Activated gamma-delta T cell (primary cell): ENCODE measurements around the gene COL20A1.
"Not testable (repeated sequence)": the region's sequence is repeated elsewhere in the genome, so short reads cannot be mapped to it uniquely, and the experiment has no call there.

Source experiments
- DNase-seq: peaks from one replicate; lab custom pipeline; 2025; lab: John Stamatoyannopoulos, UW
- total RNA-seq, 2 donors: gene quantifications; one replicate each; lab custom pipeline; 2026; lab: John Stamatoyannopoulos, UW

Gene COL20A1
- total RNA-seq, result 0.09 to 0.31 reads per million in 2 donors

DNA sequence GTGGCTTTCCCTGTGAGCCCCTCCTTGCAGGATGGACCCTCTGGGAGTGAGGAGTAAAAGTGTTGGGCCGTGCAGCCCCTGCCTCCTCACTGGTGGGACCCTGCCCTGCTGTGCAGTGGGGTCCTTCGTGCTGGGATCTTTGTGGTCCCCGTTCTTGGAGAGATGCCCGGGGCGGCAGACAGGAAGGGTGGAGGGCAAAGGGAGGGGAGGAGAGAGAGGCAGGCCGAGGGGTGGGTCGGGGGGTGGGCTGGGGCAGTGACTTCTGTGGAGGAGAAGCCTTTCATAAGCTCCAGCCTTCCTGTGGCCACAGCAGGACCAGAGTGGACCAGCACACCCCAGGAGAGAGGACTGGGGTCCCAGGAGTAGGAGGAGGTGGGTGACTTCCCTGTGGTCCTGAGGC is at the start of gene COL20A1:
COL20A1 (plus strand) TSS at position 283 of the 400 bp plus-strand sequence. CDS start 1,922 bp downstream, outside the sequence.
- DNase-seq, result no peak

DNA sequence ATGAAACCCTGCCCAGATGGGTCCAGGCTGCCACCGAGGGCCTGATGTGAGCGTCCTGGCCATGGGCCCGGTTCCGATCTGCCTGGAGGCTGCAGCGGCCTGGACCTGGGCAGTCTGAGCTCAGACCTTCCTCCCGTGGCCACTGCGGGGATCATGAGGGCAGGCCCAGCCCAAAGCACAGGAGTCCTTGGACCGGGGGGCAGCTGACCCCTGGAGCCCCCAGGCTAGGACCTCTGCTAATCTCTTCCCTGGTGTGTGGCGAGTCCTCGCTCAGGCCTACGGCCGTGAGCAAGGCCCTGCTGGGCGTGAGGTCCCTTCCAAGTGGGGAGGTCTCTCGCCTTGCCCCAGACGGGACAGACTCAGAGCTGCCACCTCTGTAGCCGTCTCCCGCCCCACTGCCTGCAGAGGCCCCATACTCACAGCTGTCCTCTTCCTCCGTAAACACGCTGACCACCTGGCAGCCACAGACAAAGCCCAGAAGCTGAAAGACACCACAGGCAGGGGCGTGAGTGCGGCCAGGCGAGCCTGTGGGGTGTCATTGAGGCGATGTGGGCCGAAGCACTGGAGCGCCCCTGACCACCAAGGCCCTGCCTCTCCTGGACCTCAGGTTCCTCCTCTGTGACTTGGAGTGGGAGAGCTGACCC is 49.3 kb upstream of the COL20A1 start:
- DNase-seq, result no peak

DNA sequence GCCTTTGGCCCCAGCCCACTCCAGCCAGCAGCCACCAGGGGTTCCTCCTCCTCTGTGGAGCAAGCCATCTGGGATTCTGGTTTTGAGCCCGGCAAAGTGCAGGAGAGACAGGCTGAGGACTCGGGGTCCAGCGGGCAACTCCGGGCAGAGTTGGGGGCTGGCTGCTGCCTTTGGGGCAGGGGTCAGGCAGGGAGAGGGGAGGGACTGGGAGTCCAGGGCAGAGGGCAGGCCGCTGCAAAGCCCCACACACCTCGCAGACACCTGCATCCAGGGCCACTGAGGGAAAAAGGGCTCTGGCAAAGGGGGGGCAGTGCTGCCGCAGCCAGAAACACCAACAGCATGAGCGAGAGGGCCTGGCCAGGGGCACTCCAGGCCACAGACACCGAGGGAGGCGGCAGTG is 48.5 kb upstream of the COL20A1 start:
- DNase-seq, result no peak

DNA sequence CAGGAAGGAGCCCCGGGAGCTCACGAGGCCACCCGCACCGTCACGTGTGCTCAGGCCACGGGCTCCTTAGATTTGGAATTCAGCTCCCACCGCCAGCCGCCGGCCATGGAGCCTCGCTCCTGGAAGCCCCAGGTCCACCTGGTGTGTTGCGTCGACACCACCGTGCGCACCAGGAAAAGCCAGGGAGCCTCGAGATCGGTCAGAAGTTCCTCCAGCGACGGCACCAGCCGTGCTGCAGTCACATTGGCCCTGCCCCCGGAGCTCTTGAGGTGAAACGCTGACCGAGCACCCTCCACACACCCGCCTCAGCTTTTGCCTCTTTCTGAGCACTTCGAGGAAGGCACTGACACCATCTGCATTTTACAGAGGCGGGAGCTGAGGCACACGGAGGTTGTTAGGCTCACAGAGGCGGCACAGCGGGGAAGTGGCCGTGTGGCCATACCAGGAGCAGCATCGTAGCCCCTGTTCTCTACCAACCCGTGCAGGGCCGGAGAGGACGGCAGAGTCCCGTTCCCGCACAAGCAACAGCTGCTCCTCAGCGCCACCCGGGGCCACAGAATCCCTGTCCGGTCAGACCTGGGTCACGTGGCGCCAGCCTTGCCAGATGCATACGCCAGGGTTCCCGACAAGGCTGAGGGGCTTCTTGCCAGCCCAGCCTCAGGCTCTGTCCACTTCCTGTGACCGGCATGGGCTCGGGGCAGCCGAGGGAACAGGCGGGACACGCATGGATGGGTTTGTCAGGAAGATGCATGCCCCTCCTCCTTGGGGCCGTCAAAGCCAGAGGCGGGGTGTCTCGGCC is 46.3 kb upstream of the COL20A1 start:
- no peak for DNase-seq

DNA sequence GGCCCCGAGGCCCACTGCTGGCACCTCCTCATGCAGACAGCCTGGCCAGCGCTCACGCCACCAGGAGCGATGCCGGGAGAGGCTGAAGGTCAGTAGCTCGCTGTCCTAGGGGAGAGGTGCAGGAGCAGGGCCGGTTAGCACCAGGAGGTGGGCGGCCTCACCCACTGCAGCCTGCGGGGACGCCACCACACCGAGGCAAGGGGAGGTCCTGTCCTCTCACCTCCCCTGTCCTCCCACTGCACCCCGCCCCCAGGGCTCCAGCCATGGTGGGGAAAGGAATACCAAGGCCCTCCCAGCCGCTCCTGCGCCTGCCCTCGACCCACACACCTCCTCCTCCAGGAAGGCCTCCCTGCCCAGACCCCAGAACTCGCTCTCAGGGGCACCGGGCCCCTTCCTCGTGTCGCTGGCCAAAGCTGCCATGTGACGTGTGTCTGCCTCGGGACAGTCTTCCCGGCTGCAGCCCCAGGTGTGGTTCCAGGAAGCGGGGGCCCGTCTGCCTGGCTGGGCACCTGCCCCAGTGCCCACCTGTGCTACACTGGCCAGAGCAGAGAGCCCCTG is 45.2 kb upstream of the COL20A1 start:
- DNase-seq, result no peak

DNA sequence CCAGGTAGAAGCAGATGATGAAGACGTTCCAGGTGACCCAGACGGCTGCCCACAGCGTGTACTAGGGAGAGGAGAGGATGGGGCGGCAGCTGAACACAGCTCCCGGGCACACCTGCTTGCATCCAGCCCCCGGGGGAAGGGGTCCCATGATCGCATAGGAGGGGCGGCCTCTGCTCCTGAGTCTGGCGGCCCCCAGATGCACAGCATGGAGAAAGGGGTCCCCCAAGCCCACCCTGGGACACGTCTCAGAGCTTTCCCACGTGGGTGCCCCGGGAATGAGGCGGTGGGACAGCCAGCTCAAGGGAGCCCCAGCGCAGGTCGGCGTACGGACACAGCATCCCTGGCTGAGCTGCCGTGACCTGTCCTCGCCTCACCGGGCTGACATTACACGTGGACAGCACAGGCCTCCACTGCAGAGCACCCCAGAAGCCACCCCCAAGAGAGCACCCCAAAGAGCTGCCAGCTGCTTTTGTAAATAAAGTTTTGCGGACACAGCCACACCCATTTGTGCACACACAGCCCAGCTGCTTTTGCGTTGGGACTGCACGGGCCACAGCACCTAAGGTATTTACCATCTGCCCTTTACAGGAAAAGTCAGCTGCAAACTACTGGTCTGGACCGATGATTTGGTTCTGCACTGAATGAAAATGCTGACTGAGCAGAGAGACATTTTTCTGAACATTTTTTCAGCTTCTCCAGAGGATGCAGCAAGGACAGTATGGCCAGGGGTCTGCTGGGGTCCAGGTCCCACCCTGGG is 44.0 kb upstream of the COL20A1 start:
- no peak for DNase-seq

DNA sequence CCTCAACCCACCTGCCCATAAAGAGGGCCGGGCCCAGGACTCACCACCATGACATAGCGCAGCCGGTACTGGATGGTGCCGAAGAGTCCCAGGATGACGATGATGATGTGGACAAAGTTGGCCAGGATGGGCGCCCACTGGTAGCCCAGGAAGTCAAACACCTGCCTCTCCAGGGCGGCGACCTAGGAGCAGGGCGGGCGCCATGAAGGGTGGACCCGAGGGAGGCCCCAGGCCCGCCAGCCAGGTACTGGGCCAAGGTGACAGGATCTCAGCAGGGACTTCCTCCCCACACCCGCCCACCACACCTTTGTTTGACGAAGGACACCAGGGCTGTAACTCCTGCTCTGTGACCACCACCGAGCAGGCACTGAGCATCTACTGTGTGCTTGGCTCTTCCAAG is 43.1 kb upstream of the COL20A1 start:
- no peak for DNase-seq

DNA sequence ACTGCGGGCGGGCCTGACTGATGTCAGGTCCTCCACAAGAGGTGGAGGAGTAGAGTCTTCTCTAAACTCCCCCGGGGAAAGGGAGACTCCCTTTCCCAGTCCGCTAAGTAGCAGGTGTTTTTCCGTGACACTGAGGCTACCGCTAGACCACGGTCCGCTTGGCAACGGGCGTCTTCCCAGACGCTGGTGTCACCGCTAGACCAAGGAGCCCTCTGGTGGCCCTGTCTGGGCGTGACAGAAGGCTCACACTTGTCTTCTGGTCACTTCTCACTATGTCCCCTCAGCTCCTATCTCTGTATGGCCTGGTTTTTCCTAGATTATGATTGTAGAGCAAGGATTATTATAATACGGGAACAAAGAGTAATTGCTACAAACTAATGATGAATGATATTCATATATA is 41.6 kb upstream of the COL20A1 start:
- DNase-seq, result not testable (repeated sequence)

DNA sequence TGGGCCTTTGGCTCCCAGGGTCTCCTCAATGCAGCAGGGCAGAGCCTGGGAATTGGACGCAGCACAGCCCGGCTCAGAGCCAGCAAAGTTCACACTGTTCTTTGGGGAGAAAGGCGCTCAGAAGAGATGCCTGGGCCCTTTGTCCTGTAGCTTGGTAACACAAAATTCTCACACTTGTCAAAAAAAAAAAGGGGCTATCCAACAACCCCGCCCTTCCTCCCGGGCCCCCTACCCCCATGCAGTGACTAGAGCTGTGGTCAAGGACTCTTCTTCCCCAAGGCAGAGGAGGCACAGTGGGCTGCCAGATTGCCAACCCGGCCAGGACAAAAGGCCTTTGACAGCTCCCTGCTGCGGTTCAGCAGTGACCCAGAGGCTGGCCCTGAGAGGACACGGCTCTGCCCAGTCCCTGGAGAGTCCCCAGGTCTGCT is 40.7 kb upstream of the COL20A1 start:
- no peak for DNase-seq

DNA sequence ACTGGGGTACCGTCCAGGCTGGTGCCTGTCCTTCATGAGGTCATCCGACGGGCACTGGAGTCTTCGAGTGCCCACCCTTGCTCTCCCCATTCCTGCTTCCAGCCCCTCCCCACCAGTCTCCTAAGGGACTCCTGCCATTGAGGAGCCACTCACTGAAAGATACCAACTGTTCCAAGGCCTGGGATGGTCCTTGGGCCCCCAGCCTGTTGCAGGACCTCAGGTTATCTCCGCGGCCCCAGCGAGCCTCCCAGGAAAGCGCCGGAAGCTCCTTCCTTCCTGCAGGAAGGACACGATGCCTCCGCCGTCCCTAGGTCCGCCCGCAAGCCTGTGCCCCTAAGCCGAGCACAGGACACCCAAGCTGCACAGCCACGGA is 39.9 kb upstream of the COL20A1 start:
- no peak for DNase-seq

DNA sequence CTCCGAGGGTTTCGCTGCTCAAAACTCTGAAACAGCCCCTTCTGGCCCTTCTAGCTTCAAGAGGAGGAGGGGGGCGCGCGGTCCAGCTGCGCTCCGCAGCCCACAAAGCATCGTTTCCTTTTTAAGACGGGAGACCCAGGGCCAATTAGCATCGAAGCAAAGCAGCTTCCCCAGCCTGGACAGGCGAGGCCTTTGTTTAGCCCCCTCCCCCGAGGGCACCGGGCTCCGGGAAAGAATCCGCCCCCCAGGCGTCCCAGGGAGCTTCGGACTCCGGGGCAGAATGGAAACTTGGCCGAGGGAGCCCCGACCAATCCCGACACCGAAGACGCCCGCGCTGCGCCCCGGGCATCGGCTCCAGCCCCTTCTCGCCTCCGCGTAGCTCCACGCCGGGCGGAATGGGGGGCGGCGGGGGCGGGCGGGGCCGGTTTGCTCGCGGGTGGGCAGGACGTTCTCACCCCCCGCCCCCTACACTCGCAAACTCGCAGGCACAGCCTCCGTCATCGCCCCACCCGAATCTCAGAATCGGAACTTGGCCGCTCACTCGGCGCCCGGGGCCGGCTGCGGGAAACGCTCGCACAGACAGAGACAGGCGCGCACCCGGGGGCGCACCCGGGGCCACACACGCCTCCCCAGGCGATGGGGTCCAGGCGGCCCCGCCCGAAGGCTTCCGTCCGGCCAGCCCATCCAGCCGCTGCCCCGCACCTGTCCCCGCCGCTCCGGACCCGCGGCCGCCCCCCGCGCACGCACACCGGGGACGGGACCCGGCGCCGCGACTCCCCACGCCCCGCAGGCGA is 39.4 kb upstream of the COL20A1 start:
- no peak for DNase-seq

DNA sequence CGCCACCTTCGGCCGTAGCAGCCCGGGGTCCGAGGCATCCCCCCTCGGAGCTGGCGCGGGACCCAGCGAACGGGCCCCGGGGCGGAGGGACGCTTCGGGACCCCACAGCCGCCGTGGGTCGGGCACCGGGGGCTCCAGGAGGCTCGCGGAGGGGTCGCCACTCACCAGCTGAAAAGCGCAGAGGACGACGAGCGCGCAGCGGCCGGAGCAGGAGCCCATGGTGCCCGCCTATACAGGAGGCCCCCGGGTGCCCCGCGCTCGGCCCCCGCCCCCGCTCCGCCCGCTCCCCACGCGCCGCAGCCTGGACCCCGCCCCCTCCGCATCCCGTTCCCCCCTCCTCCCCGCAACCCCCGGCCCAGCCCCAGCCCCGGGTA is 38.8 kb upstream of the COL20A1 start, which contains the start of gene NKAIN4:
NKAIN4 (minus strand) TSS at position 232 of the 374 bp plus-strand sequence; CDS start at position 219, 13 bp downstream.
- no peak for DNase-seq

DNA sequence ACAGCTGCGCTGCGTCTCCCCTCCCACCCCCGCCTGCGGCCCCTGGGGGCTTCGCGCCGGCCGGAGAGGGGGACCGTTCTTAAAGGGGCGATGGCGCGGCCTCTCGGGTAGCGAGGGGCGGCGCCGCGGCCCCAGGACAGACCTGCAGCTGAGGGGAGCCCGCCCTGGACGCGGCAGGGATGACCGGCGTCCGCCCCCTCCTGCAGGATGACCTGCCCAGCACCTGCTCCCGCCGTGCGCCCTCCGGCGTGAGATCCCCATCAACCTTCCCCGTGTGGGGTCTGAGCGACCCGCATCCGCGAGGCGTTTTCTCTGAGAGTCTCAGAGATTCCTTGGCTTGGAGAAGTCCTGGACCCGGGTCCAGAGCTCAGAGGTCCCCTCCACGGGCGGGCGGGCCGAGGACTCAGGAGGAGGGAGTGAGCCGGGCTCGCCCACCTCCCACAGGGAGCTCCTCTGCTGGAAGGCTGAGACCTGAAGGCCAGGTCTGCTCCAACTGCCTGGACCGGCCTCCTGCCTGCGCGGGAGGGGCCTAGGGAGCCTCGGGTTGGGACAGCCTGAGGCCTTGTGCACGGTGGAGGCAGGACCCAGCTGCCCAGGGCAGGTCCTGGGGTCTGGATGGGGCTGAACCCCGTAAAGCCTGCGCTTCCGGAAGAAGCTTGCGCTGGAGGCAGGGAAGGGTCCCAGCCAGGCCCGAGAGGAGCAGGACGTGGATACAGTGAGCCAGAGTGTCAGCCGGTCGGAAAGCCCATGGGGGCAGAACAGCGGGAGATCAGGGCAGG is 38.2 kb upstream of the COL20A1 start:
- DNase-seq, result no peak

DNA sequence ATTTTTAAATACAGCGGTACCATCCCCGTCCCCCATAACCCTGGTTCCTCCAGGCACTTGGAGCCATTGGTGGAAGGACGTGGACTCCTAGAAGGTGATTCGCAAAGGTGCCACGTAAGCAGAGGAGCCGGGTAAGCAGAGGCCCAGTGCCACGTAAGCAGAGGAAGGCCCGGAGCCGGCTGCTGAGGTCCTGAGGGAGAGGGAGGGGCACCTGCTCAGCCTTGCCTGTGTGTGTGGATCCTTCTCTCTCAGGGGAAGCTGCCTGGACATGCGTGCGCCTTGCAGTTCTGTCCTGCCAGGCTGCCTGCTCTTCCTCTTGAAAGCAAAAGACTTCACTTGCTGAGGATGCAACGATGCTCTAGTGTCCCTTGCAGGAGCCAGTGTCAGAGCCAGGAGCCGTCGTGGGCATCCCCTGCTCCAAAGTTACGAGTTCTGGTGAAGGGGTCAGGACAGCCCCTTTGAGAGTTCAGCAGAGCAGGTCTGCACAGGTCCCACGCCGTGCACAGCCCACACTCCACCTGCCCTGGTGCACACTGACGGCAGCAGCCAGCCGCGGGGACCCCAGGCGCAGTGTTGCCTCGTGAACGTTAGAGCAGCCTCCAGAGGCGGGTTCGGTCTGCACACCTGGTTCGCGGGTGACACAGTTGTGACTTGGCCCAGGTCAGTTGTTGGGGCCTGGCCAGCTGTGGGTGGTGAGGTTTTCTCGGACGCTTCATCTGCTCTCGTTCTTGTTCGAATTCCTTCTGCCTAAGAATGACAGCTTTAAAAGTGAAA is 36.9 kb upstream of the COL20A1 start:
- DNase-seq, result no peak

DNA sequence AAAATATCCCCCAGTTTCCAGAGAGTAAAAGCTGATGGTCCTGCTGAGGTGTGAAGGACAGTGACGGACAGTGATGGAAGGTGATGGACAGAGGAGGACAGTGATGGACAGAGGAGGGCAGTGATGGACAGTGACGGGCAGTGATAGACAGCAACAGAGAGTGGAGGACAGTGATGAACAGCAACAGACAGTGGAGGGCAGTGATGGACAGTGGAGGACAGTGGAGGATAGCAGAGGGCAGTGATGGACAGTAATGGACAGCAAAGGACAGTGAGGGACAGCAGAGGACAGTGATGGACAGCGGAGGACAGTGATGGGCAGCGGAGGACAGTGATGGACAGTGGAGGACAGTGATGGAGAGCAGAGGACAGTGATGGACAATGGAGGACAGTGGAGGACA is 36.0 kb upstream of the COL20A1 start:
- no peak for DNase-seq

DNA sequence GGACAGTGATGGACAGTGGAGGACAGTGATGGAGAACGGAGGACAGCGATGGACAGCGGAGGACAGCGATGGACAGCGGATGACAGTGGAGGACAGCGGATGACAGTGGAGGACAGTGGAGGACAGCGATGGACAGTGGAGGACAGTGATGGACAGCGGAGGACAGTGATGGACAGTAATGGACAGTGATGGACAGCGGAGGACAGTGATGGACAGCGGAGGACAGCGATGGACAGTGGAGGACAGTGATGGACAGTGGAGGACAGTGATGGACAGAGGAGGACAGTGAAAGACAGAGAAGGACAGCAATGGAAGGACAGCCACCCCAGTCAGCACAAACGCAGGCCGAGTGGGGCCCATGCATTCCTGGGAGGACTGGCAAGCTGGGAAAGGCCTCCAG is 35.4 kb upstream of the COL20A1 start:
- DNase-seq, result no peak

DNA sequence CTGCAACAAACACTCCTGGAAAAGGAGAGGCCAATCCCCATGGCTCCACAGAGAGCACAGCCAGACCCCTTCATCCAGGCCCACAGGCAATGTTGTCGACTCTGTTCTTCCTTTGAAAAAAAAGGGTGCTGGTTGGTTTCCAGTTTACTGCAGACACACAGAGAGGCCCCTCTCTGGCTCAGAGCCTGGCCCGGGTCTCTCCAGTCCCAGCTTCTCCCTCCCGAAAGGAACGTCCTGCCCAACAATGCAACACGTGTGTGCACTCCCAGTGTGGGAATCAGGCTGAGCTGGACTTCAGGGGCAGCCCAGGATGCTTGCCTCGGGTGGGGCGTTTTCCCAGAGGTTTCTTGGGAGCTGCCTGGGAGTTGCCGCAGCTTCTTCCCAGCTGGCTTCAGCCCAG is 34.2 kb upstream of the COL20A1 start:
- DNase-seq, result no peak

DNA sequence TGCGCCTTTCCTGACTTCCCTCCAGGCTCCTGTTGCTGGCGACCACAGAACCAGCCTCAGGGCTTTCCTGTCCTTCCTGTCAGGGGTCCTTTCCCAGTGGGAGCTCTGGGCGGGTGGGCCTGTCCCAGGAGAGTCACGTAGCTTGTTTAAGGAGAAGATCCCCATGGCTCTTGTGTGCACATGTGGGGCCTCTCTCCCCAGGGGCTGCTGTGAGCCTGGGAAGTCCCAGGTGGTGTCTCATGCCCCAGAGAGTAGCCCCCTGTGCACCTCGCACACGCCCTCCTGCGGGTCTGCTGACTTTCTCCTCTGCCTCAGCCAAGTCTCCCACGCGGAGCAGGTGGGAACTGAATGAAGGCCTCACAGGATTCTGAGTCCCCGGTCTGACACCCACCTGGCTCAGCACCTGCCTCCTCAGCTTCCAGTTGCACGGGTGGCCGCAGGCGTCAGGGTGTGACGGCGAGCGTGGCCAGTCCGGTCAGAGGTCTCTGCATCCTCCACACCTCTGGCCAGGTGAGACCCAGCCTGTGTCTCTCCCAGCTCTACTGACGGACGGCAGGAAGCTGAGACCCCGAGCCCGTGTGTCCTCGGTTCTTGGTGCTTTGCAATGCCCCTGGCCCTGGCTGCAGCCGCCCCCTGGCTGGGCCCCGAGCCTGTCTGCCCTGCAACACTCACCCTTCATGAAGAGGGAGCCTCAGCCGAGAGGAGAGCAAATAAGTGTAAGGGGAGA is 33.1 kb upstream of the COL20A1 start:
- DNase-seq, result no peak

DNA sequence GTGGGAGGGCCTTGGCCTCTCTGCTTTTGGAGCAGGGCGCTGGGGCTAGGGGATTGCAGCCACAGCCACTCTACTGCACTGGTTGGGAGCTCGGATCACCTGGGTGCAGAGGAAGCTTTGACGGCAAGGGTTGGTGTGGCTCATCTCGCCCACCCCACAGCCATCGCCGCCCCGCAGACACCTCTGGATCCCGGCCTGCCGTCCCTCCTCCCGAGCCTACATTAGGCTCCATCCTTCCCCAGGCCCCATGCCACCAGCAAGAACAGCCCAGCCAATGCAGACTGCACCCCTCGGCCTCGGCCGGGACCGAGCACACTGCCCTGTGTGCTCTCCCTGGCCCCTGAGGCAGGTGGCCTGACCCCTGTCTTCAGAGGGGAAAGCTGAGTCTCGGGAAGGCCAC is 32.5 kb upstream of the COL20A1 start:
- DNase-seq, result no peak
